IPS-18c (cell line): ENCODE data around the gene SHANK3.

ENCODE experiments used
- H3K4me3 ChIP-seq: 2 replicates; pipeline ENCODE4 v1.7.0; 2013; ENCODE audit warnings: low read depth, mild to moderate bottlenecking, low read length, moderate library complexity; ENCODE audit not compliant: insufficient read depth
- H3K9me3 ChIP-seq: one replicate; pipeline ENCODE4 v1.6.1; 2013; ENCODE audit warnings: mild to moderate bottlenecking, low read length, moderate library complexity; ENCODE audit not compliant: control insufficient read depth, insufficient read depth

SHANK3 gene

DNA sequence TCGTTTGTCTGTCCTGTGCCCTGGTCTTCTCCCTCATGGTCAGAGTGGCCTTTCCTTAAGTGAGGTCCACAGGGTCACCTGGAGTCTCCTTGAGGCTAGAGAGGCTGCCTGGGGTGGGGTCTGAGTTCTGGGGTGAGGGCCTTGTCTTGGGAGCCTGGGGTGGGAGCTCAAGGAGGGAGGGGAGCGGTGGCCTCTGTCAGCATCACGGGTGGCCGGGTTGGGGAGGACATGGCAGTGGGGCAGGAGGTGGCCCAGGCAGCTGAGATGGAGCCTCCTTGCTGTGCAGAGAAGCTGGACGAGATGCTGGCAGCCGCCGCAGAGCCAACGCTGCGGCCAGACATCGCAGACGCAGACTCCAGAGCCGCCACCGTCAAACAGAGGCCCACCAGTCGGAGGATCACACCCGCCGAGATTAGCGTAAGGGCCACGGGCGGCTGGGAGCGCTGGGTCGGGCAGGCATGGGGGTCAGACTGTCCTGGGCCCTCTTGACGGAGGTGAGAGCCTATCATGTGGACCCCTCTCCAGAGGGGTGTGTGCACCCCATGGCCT is 42.1 kb downstream of the SHANK3 start:
- Histone ChIP-seq H3K9me3 (no peaks in the 10 kb centered on the region), H3K4me3 (no peak overlapping the region)

DNA sequence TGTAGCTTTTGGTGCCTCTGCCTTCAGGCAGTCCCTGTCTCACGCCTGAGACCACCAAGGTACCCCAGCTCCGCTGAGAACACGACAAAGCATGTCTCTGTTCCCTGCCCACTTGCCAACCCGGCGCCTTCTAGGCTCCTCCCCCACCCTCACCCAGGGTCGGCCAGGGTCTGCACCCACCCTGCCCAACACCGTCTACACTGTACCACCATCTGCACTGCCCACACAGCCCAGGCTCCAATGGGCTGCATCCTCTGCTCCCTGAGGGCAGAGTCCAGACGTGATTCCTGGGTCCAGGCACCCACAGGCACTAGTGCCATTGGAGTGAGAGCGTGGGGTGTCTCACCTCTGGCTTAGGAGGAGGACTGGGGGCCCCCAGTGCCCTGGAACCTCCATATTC is 42.6 kb downstream of the SHANK3 start:
- H3K4me3 ChIP-seq, result no peak overlapping the region
- H3K9me3 ChIP-seq, result no peaks in the 10 kb centered on the region

- no peaks in the 10 kb centered on the region for H3K9me3 ChIP-seq
- no peak overlapping the region for H3K4me3 ChIP-seq
These were observed 43.2 kb downstream of the SHANK3 start for GRCh38 chr22:50715776-50716175.

GRCh38 chr22:50716290-50717024 is 43.8 kb downstream of the SHANK3 start:
- no peak overlapping the region for H3K4me3 ChIP-seq
- no peaks in the 10 kb centered on the region for H3K9me3 ChIP-seq

- Histone ChIP-seq H3K4me3 (no peak overlapping the region), H3K9me3 (no peaks in the 10 kb centered on the region)
These were observed 45.2 kb downstream of the SHANK3 start for GRCh38 chr22:50717709-50718351.

DNA sequence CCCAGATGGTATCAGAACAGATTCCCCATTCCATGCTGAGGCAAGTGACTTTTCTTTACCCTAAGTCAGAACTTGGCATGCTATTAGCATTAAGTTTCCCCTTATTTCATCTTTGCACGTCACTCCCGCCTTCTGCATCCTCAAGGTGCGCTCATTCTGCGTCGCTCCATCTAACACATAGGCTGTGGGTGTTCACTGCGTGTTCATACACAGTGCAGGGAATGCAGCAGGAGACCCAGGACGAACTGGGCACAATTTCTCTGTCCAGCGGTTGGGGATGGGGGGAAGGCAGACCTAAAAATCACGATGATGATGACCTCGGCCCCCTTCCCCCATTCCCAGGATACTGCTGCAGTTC is 45.7 kb downstream of the SHANK3 start:
- H3K9me3 ChIP-seq, result no peaks in the 10 kb centered on the region
- no peak overlapping the region for H3K4me3 ChIP-seq

GRCh38 chr22:50719814-50720300 is 47.2 kb downstream of the SHANK3 start:
- H3K4me3 ChIP-seq, result peak overlapping the region; percentile 15

GRCh38 chr22:50720301-50721256 is 48.0 kb downstream of the SHANK3 start:
- Histone ChIP-seq H3K4me3 (peak overlapping the region; percentile 20), H3K9me3 (no peaks in the 10 kb centered on the region)

More at GRCh38 chr22:50719814-50720300, 47.2 kb downstream of the SHANK3 start:
- no peaks in the 10 kb centered on the region for H3K9me3 ChIP-seq

DNA sequence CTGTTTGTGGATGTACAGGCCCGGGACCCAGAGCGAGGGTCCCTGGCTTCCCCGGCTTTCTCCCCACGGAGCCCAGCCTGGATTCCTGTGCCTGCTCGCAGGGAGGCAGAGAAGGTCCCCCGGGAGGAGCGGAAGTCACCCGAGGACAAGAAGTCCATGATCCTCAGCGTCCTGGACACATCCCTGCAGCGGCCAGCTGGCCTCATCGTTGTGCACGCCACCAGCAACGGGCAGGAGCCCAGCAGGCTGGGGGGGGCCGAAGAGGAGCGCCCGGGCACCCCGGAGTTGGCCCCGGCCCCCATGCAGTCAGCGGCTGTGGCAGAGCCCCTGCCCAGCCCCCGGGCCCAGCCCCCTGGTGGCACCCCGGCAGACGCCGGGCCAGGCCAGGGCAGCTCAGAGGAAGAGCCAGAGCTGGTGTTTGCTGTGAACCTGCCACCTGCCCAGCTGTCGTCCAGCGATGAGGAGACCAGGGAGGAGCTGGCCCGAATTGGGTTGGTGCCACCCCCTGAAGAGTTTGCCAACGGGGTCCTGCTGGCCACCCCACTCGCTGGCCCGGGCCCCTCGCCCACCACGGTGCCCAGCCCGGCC is 48.7 kb downstream of the SHANK3 start:
- Histone ChIP-seq H3K4me3 (no peak overlapping the region), H3K9me3 (no peaks in the 10 kb centered on the region)

DNA sequence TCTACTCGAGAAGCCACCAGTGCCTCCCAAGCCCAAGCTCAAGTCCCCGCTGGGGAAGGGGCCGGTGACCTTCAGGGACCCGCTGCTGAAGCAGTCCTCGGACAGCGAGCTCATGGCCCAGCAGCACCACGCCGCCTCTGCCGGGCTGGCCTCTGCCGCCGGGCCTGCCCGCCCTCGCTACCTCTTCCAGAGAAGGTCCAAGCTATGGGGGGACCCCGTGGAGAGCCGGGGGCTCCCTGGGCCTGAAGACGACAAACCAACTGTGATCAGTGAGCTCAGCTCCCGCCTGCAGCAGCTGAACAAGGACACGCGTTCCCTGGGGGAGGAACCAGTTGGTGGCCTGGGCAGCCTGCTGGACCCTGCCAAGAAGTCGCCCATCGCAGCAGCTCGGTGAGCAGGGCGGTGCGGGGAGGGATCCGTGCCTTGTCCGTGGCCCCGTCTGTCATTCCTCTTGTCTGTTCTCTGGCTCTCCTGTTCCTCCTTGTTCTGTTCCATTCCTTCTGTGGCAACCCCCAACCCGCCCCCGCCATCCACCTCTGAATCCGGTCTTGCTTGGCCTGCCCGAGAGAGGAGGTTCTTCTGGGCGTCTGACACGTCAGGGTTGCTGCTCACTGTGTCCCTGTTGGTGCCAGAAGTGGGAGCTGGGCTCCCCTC is 49.6 kb downstream of the SHANK3 start:
- no peak overlapping the region for H3K4me3 ChIP-seq
- H3K9me3 ChIP-seq, result no peaks in the 10 kb centered on the region
